NCI-H1930 (cell line): ENCODE data around the gene SH2D4B.

Source experiments
- DNase-seq, 2 experiments: peaks; one replicate each; lab custom pipeline; 2025; lab: John Stamatoyannopoulos, UW

Gene SH2D4B

GRCh38 chr10:80544316-80544953 lies 6.7 kb downstream of the SH2D4B start:
- DNase-seq: no peak

GRCh38 chr10:80545258-80545881 lies 7.7 kb downstream of the SH2D4B start:
- no peak for DNase-seq

- DNase-seq: no peak
Observed at GRCh38 chr10:80552151-80552646, 14.5 kb downstream of the SH2D4B start.

- no peak for DNase-seq
Observed at GRCh38 chr10:80553436-80553835, 15.7 kb downstream of the SH2D4B start.

- DNase-seq: no peak
Observed at GRCh38 chr10:80554050-80554449, 16.3 kb downstream of the SH2D4B start.

GRCh38 chr10:80555415-80555814 lies 17.7 kb downstream of the SH2D4B start:
- DNase-seq: no peak

GRCh38 chr10:80561950-80562349 lies 24.2 kb downstream of the SH2D4B start:
- no peak for DNase-seq

- DNase-seq: no peak
Observed at GRCh38 chr10:80567292-80567691, 29.6 kb downstream of the SH2D4B start.

GRCh38 chr10:80569131-80569895 lies 31.6 kb downstream of the SH2D4B start:
- no peak for DNase-seq

- DNase-seq: no peak
Observed at GRCh38 chr10:80571352-80571751, 33.6 kb downstream of the SH2D4B start.

GRCh38 chr10:80579181-80579763 lies 41.6 kb downstream of the SH2D4B start:
- no peak for DNase-seq

- no peak for DNase-seq
Observed at GRCh38 chr10:80579849-80580637, 42.3 kb downstream of the SH2D4B start.

- no peak for DNase-seq
Observed at GRCh38 chr10:80580638-80581468, 43.2 kb downstream of the SH2D4B start.

- no peak for DNase-seq
Observed at GRCh38 chr10:80581469-80581835, 43.8 kb downstream of the SH2D4B start.

GRCh38 chr10:80582286-80582960 lies 44.7 kb downstream of the SH2D4B start:
- no peak for DNase-seq

- no peak for DNase-seq
Observed at GRCh38 chr10:80583685-80584084, 46.0 kb downstream of the SH2D4B start.

- DNase-seq: no peak
Observed at GRCh38 chr10:80585812-80586211, 48.1 kb downstream of the SH2D4B start.

- no peak for DNase-seq
Observed at GRCh38 chr10:80588546-80588945, 50.8 kb downstream of the SH2D4B start.

GRCh38 chr10:80589726-80590373 lies 52.1 kb downstream of the SH2D4B start:
- no peak for DNase-seq

GRCh38 chr10:80590585-80591125 lies 53.0 kb downstream of the SH2D4B start:
- no peak for DNase-seq
